Globus pallidus (tissue), 1 donor: Measurements from ENCODE around the gene STX18.

Experiments
- DNase-seq: peaks from one replicate; pipeline ENCODE4 v3.0.0-alpha.2; 2015; ENCODE audit warnings: low spot score

STX18 gene

GRCh38 chr4:4377732-4378460 is 164.0 kb downstream of the STX18 start:
- DNase-seq = no peak

GRCh38 chr4:4377191-4377590 is 164.7 kb downstream of the STX18 start:
- DNase-seq = no peak

DNA sequence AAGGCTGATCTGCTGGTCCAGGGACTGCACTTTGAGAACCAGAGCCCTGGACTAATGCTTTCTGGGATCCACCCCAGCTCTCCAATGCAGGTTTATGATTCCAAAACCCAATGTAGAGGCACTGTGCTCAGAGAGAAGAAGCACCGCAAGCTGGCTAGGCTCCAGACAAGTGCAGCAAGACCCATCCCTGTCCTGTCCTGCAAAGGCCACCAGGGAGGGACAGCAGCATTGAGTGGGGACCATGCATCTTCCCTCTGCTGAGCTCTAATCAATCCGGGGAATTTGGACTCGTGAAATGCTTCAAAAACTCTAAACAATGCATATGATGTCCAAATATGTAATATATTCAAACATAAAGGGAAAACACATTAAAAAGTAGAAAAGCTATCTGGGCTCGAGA is 165.8 kb downstream of the STX18 start:
- DNase-seq = no peak

GRCh38 chr4:4374388-4375098 is 167.3 kb downstream of the STX18 start:
- DNase-seq = no peak
